GM12874 (cell line): ENCODE measurements around the gene LMOD1.

Source experiments
- TF ChIP-seq, protein P1 (sequence below): IDR thresholded peaks from 2 replicates; pipeline ENCODE4 v1.5.1; 2011; ENCODE audit warnings: low read depth, mild to moderate bottlenecking, control low read depth, low read length, moderate library complexity; ENCODE audit not compliant: insufficient read depth

The LMOD1 gene

DNA sequence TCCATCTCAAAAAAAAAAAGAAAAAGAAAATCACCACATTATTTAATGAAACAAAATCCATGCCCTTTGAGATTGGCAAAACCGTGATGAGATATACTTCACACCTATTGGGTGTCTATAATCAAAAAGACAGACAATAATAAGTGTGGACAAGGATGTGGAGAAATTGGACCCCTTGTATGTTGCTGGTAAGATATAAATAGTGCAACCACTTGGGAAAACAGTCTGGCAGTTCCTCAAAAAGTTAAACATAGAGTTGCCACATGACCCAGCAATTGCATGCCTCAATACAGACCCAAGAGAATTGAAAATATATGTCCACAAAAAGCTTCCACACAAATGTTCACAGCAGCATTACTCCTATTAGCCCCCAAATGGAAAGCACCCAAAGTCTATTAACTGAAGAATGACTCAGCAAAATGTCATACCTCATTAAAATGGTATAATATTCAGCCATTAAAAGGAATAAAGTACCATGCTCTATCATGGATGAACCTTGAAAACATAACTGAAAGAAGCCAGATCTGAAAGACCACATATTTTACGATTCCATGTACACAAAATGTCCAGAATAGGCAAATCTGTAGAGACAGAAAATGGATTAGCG lies 24.3 kb downstream of the LMOD1 start:
- TF ChIP-seq, protein P1, sequence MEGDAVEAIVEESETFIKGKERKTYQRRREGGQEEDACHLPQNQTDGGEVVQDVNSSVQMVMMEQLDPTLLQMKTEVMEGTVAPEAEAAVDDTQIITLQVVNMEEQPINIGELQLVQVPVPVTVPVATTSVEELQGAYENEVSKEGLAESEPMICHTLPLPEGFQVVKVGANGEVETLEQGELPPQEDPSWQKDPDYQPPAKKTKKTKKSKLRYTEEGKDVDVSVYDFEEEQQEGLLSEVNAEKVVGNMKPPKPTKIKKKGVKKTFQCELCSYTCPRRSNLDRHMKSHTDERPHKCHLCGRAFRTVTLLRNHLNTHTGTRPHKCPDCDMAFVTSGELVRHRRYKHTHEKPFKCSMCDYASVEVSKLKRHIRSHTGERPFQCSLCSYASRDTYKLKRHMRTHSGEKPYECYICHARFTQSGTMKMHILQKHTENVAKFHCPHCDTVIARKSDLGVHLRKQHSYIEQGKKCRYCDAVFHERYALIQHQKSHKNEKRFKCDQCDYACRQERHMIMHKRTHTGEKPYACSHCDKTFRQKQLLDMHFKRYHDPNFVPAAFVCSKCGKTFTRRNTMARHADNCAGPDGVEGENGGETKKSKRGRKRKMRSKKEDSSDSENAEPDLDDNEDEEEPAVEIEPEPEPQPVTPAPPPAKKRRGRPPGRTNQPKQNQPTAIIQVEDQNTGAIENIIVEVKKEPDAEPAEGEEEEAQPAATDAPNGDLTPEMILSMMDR, result no peak

DNA sequence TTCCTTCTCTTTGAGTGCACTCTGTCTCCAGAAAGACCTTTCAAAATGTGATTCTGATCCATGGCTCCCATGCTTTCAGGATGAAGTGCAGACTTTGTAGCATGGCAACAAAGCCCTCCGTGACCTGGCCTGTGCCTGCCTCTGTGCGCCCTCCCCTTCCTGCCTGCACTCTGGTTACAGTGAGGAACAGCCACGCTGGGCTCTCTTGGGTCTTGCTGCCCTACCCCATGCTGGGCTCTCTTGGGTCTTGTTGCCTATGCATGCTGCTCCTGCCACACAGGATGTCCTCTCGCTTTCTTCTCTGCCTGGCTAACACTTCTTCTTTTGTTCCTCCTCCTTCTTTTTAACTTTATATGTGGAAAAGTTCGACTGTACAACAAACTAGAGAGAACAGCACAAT lies 28.0 kb downstream of the LMOD1 start:
- TF ChIP-seq, protein P1, result no peak

- TF ChIP-seq, protein P1, result no peak
Observed at GRCh38 chr1:201917362-201918033, 28.9 kb downstream of the LMOD1 start.

GRCh38 chr1:201916649-201917249 lies 29.6 kb downstream of the LMOD1 start:
- TF ChIP-seq, protein P1, result no peak

DNA sequence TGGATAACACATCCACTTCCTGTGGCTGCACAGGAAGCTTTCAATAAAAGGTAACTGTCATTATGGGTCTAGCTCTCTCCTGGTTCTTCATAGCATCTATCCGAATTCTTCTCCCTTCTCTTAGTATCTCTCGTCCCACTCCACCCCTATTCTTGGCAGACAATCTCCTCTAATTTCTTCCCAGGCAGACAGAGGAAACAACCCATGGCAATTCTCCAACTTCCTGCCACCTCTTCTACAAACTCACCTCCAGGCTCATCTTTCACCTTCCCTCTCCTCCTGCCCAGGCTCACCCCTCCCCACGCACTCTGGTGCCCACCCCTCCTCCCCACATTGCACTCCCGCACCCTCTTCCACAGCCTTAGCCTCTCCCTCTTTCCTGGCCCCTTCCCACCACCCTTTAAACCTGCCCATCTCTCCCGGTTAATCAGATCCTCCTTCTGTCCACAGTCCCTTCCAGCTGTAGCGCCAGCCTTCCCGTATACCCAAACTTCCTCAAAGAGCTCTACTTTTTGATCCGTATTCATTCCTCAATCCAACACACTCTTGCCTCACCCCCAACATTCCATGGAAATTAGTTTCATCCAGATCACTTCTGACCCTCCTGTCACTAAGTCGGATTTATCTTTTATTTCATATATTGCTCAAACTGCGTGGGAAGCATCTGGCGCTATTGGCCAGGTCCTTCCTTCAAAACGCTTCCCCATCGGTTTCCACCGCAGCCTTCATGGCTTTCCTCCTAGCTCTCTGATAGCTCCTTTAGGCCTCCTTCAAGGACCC lies 31.7 kb downstream of the LMOD1 start:
- TF ChIP-seq, protein P1, result no peak

- TF ChIP-seq, protein P1, result no peak
Observed at GRCh38 chr1:201912832-201913231, 33.5 kb downstream of the LMOD1 start.

DNA sequence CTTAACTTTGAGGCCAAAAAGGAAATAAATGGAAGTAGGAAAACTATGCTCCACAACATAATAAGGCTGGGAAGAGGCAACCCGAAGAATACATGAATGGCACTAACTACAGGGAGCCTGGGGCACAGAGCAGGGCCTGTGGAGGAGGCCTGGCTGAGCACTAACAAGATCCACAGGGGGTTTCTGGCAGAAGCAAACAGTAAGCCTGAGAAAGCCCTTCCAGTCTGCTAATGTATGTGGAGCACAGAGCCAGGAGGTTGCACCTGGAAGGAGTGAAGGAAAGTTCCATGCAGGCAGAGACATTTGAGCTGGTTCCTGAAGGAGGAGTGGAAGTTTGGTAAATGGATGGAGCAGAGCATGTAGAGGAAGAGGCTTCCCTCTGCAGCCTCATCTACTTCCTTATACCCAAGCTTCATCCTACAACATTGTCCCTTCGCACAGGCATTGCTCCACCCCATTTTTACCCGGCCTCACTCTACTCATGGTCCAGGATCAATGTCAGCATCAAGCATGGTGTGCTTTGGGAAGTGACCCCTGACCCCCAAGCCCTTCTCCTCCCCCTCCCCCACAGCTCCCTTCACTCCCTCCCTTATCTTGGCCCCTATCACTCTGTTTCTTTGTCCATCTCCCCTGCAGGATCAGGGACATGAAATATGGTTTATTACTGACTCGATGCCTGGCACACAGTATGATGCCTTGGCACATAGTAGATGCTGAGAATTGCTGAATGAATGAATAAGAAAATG lies 34.3 kb downstream of the LMOD1 start:
- TF ChIP-seq, protein P1, result no peak
